Heart left ventricle (tissue), 13 donors: Measurements from ENCODE around the gene GARIN6.

Experiments
- POLR2A ChIP-seq, 2 donors: fragments of 450-650 bp; IDR thresholded peaks; one replicate each; pipeline ENCODE4 v1.6.1; 2017; ENCODE audit warnings: antibody characterized with exemption in 2 of 2, mild to moderate bottlenecking in 2 of 2, moderate library complexity in 2 of 2
- TF ChIP-seq, protein P1 (sequence below), 12 donors: fragments of 200-600 bp; sonication (generic) in 4 of 12; IDR thresholded peaks; one replicate each; pipeline versions ENCODE4 v1.5.0 to v1.8.0; 2018 to 2022; ENCODE audit warnings: antibody characterized with exemption in 12 of 12, mild to moderate bottlenecking in 5 of 12
- donor health status: ischemic (EF 13 %, LVEDD 7.1; RV severe dilation, severe dysfunction).
- donor health status: DM: no; HTN: yes; CAD: no.
- donor health status: DM: no; HTN: no; CAD: no.
- donor health status: ischemic (EF 25% LVEDD 6.9; RV normal size, moderate dysfunction).
- donor health status: ischemic (EF 25% LVEDD 5.7; RV mildly dilated, moderate dysfunction).
- donor health status: ischemic (EF 35%, LVEDD 5.7; RV mildly dilated, moderate dysfunction).
- donor health status: nonischemic (EF 11% LVEDD 7.7; RV severe dilation, severe dysfunction).
- donor health status: DM: yes; HTN: yes; CAD: no.
- donor health status: PGD.
- donor health status: ischemic (EF 29% LVEDD 5.4; RV normal size, mild dysfunction).
- donor health status: nonischemic (EF 23%, LVEDD 6.1; RV moderate dilation, normal function).

DNA sequence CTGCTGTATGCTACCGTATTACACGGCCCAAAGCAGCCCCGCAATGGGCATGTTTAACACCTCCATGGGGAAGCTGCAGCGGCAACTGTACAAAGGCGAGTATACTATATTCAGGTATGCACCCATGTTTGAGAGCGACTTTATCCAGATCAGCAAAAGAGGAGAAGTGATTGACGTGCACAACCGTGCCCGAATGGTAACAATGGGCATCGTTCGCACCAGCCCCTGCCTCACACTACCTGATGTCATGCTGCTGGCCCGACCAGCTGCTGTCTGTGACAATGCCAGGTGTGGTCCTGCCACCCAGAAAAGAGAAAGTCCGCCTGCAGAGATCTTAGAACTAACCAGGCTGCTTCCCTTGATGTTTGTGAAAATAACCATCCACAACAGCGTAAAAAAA lies 630 bp downstream of the GARIN6 start:
- TF ChIP-seq, protein P1, sequence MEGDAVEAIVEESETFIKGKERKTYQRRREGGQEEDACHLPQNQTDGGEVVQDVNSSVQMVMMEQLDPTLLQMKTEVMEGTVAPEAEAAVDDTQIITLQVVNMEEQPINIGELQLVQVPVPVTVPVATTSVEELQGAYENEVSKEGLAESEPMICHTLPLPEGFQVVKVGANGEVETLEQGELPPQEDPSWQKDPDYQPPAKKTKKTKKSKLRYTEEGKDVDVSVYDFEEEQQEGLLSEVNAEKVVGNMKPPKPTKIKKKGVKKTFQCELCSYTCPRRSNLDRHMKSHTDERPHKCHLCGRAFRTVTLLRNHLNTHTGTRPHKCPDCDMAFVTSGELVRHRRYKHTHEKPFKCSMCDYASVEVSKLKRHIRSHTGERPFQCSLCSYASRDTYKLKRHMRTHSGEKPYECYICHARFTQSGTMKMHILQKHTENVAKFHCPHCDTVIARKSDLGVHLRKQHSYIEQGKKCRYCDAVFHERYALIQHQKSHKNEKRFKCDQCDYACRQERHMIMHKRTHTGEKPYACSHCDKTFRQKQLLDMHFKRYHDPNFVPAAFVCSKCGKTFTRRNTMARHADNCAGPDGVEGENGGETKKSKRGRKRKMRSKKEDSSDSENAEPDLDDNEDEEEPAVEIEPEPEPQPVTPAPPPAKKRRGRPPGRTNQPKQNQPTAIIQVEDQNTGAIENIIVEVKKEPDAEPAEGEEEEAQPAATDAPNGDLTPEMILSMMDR (IDR thresholded peaks at IDR 0.05): no peak
- TF ChIP-seq POLR2A (IDR thresholded peaks at IDR 0.05): no peak
